MG63 (cell line): ENCODE measurements around the gene C16orf78. TPM values are rescaled to one million over a fixed set of nuclear protein-coding genes. Genes with fewer than 3 reads are reported as not detected.

Source experiments
- DNase-seq: peaks from one replicate; pipeline ENCODE4 v3.0.0-alpha.2; 2020
- H3K27me3 ChIP-seq: fragments of 250-450 bp; sonication (Bioruptor Pico); 2 replicates; pipeline ENCODE4 v1.5.1; 2020; ENCODE audit warnings: mild to moderate bottlenecking, moderate library complexity
- H3K36me3 ChIP-seq: fragments of 250-450 bp; sonication (Bioruptor Pico); 2 replicates; pipeline ENCODE4 v1.5.1; 2020; ENCODE audit warnings: mild to moderate bottlenecking, moderate library complexity
- H3K4me3 ChIP-seq: fragments of 250-450 bp; sonication (Bioruptor Pico); 2 replicates; pipeline ENCODE4 v1.5.1; 2020; ENCODE audit warnings: mild to moderate bottlenecking, moderate library complexity
- H3K9me3 ChIP-seq: fragments of 250-450 bp; sonication (Bioruptor Pico); 2 replicates; pipeline ENCODE4 v1.5.1; 2020; ENCODE audit warnings: mild to moderate bottlenecking, moderate library complexity
- total RNA-seq: library from RNA; depleted of rRNA; stranded (reverse); fragments of >200 nt; shearing (Covaris generic); gene quantifications from 2 replicates; pipeline ENCODE4 v1.2.3, GENCODE V29; 2014; ENCODE audit warnings: low replicate concordance; rRNA removed

Gene C16orf78, protein sequence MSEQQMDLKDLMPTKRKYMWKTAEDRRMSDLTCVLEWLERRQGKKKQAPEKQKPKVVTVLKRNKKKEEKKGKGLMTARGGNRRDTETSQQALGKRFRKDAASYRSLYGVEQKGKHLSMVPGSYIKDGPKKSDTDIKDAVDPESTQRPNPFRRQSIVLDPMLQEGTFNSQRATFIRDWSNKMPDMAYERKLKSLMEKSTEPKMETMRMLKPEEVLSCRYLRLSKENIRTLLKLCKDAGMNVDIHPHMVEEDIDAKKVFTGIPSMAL
- total RNA-seq, result not detected in 2 replicates

DNA sequence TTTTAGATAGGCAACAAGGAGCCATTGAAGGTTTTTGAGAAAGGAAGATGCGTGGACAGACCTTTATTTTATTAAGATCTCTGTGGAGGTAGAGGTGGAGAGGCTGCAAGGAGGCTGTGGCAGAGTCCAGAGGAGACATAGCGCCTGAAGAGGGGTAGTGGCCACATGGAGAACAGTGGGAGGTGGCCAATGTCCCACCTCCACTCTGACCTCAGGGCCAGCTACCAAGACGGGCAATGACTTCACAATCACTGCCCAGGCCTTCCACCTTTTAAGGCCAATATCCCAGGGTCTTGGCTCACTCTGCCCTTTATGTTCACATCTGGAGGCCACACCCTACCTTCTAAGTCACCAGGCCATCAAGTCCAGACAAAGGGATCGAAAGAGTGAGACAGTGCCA, at the start of gene C16orf78:
TSS of gene C16orf78 (plus strand) at position 301 of the 400 bp plus-strand sequence. CDS start 136 bp downstream, outside the sequence.
- Histone ChIP-seq H3K4me3 (no peak within 1 kb of the TSS), H3K9me3 (no peaks in the 10 kb centered on the region), H3K36me3 (no peaks in the 10 kb centered on the region), H3K27me3 (no peaks in the 10 kb centered on the region)
- no peak for DNase-seq

DNA sequence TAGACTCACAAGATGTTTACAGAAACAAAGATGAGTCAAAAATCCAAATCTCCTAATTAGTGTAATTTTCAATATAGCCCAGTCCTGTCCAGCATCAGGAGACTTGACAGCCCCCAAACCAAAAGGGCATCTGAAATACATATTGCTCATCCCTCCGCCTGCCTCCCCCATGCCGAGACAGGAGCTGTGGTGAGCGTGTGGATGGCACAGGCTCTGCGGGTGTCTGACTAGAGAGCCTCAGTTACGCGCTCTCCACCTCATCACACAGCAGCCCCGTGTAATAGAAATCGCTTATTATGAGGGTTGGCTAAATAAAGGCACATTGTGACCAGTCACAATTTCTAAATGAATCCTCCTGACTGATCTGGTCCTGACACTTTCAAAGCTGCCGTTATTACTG, 48.9 kb upstream of the C16orf78 start:
- H3K27me3 ChIP-seq, result no peaks in the 10 kb centered on the region
- no peaks in the 10 kb centered on the region for H3K36me3 ChIP-seq
- H3K9me3 ChIP-seq, result no peaks in the 10 kb centered on the region
- H3K4me3 ChIP-seq, result no peak overlapping the region
- DNase-seq, result no peak

DNA sequence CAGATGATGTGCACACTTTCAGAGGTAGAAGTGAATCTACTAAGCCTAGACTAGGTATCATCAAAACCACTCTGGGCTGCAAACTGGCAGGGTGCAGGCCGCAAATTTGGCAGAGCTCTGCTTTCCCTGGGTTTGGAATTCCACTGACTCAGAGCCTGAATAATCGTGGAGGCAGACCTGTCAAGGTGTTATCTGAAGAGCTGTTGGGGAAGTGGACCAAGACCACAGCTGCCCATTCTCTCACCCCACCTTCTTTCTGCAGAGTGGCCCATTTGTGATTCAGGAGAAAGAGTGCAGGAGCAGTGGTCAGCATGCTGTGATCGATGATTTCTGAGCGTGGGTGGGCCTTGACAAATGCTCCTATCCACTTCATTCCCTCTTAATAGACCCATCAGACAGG, 46.1 kb upstream of the C16orf78 start:
- no peaks in the 10 kb centered on the region for H3K36me3 ChIP-seq
- DNase-seq, result no peak
- no peaks in the 10 kb centered on the region for H3K9me3 ChIP-seq
- H3K4me3 ChIP-seq, result no peak overlapping the region
- no peaks in the 10 kb centered on the region for H3K27me3 ChIP-seq

DNA sequence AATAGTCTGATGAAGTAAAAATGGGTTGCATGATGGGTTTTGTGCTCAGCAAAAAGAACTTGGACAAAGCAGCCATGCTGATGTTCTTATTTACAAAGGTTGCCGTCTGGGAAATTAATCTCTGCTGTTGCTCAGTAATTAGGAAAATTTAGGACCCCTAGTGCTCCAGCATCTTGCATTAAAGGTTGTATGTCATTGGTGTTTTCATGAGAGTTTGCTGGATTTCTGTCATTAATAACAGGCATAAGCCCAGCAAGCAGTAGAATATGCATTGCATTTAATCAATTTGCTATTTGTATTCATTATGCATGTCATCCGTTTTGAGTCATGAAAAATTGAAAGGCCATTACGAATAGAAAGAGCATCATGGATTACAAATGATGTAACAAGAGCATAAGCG, 45.3 kb upstream of the C16orf78 start:
- no peaks in the 10 kb centered on the region for H3K9me3 ChIP-seq

DNA sequence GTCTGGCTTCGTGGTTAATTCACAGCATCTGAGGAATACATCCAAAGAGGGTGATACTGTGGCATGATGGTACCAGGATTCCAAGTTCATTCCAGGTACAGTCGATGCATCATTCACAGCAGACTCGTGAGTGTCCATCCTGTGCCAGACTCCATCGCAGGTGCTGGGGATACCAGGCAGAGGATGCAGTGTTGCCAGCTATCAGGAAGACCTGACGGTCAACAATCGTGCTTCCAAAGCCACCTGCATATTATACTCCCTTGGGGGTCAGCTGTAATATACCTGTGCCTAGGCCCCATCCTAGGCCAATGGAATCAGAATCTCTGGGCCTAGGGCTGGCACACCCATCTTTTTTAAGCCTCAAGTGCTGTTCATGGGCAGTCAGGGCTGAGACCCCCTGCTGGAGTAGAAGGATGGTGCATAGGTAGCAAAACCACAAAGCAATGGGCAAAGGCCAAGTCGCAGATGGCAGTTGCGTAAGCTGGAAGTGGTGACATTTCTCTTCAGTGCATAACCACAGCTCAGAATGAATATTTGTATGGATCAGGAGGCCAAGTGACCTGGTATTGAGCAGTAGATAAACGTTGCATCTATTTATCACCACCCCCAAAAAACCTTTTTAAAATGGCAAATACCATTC, 42.9 kb upstream of the C16orf78 start:
- no peaks in the 10 kb centered on the region for H3K36me3 ChIP-seq
- H3K4me3 ChIP-seq, result no peak overlapping the region
- no peaks in the 10 kb centered on the region for H3K27me3 ChIP-seq
- no peak for DNase-seq
- no peaks in the 10 kb centered on the region for H3K9me3 ChIP-seq

More for the DNA sequence above, 45.3 kb upstream of the C16orf78 start:
- Histone ChIP-seq H3K27me3 (no peaks in the 10 kb centered on the region), H3K4me3 (no peak overlapping the region), H3K36me3 (no peaks in the 10 kb centered on the region)
- DNase-seq, result no peak

DNA sequence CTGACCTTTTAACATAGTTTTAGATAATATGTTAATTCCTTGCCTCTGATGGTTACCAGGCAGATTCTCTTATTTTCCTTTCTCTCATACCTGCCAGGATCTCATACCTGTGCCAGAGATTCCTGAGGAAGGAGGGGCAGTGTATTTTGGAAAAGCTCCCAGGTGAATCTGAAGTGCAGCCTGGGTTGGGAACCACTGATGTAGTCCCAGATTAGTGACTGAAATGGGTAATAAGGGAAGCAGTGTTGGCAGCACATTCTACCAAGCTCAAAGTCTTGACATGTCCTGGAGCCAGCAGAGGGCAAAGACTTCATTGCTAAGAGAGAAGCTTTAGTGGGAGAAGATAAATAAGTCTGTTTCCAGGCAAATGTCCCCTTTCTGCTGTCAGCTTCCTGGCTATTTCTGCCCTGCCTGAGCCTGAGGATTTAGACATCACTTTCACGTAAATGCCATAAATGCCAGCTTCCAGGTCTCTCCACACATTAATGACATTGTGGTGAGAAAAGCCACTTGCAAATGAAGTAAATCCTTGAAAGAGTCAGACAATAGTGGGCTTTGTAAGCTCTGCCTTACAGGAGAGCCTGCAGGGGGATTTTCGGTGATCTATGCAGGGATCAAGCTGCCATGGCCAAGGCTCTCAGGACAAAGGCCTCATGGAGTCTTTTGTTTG, 40.9 kb upstream of the C16orf78 start:
- Histone ChIP-seq H3K36me3 (no peaks in the 10 kb centered on the region), H3K4me3 (no peak overlapping the region), H3K27me3 (no peaks in the 10 kb centered on the region), H3K9me3 (no peaks in the 10 kb centered on the region)
- no peak for DNase-seq

DNA sequence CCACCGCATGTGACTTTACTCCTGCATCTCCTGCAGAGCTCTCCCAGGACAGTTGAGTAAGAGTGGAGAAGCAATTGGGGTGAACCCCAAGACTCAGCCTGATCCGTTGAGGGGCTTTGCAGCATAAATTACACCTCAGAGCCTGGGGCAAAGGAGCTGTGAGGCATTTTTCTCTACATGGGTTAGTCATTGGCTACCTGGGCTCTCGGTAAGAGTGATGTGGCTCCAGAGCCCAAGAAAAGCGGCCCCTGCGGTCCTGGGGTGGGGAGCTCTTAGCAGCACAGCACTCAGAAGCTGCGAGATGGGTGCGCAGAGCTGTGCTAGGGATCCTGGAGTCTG, 40.4 kb upstream of the C16orf78 start:
- H3K4me3 ChIP-seq, result no peak overlapping the region
- H3K9me3 ChIP-seq, result no peaks in the 10 kb centered on the region
- no peaks in the 10 kb centered on the region for H3K27me3 ChIP-seq
- DNase-seq, result no peak
- H3K36me3 ChIP-seq, result no peaks in the 10 kb centered on the region

DNA sequence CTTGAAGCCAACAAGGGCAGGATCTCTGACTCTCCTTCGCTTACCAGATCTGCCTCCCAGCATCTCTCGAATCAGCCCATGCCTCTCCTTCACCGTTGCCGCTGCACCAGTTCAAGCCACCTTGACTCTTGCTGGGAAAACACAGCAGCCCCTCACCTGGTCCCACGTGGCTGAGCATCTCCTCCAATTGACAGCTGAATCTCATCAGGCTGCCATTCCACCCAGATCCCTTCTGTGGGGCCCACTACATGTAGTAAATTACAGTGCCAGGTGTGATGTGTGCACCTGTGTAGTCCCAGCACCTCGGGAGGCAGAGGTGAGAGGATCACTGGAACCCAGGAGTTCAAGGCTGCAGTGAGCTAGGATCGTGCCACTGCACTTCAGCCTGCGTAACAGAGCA, 37.8 kb upstream of the C16orf78 start:
- no peak for DNase-seq
- no peaks in the 10 kb centered on the region for H3K36me3 ChIP-seq
- no peaks in the 10 kb centered on the region for H3K27me3 ChIP-seq
- H3K4me3 ChIP-seq, result no peak overlapping the region
- no peaks in the 10 kb centered on the region for H3K9me3 ChIP-seq

DNA sequence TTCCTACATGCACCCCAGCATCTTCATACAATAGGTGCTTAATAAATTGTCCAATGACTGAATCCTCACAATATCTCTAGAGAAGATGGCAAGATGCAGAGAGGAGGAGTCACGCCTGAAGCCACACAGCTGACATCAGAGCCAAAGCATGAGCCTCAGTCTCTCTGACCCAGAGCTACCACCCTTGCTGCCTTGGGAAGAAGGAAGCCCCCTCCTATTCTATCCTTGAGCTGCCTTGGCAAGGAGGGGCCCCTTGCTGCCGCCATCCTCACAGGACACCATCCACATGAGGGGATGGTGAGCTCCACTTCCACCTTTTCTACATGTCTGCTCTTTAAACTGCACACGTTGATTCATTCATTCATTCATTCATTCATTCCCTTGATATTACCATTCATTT, 37.0 kb upstream of the C16orf78 start:
- no peak for DNase-seq
- no peak overlapping the region for H3K4me3 ChIP-seq
- H3K9me3 ChIP-seq, result no peaks in the 10 kb centered on the region
- no peaks in the 10 kb centered on the region for H3K36me3 ChIP-seq
- H3K27me3 ChIP-seq, result no peaks in the 10 kb centered on the region

DNA sequence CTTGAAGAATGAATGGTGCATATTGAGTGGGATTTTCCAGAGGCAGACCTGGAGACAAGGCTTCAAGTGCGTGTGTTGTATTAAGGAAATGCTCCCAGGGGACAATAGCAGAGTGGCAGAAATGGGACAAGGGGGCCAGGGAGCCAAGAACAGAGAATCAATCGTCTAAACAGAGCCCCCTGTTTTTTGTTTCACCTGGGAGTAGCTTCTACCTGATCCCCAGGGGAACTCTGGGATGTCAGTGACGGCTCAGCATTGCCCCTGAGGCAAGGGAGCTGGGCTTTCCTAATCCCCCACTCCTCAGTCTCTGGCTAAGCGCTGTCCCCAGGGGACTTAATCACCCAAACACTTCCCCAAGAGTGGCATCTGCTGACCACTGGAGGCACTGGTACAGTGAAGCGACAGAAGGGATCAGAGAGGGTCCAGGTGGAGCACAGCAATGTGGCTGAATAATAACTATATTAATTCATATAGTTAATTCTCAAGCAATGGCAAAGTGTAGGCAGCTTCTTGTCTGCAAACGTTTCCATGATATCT, 35.7 kb upstream of the C16orf78 start:
- Histone ChIP-seq H3K27me3 (no peaks in the 10 kb centered on the region), H3K36me3 (no peaks in the 10 kb centered on the region), H3K4me3 (no peak overlapping the region), H3K9me3 (no peaks in the 10 kb centered on the region)
- DNase-seq, result no peak

DNA sequence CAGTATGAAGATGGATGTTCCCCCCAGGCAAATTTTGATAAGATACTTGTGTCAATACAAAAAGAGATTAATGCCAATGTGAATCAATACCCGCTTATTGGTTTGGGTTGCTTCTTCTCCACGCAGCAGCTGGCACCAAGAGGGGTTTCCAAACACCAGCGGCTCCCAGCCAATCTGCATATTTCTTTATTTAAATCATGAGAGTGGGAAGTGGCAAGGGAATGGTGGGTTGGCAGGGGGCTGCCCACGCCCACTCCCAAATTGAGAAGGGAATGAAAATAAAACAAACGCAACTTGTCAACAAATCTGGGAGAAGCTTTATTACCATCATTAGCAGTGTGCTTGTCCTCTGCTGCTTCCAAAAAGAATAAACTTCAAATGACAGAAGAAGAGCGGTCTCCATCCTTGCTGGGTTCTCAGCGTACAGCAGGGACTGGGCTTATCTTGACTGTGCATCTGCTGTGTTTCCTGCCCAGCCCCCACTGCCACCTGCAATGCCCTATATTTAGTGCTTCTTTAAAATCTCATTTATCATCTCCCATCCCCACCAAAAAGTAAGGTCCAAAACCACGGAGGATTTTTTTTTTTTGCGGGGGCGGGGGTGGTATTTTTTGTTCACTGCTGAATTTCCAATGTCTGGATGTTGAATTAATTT, 34.9 kb upstream of the C16orf78 start:
- Histone ChIP-seq H3K27me3 (no peaks in the 10 kb centered on the region), H3K4me3 (no peak overlapping the region), H3K9me3 (no peaks in the 10 kb centered on the region), H3K36me3 (no peaks in the 10 kb centered on the region)
- no peak for DNase-seq

DNA sequence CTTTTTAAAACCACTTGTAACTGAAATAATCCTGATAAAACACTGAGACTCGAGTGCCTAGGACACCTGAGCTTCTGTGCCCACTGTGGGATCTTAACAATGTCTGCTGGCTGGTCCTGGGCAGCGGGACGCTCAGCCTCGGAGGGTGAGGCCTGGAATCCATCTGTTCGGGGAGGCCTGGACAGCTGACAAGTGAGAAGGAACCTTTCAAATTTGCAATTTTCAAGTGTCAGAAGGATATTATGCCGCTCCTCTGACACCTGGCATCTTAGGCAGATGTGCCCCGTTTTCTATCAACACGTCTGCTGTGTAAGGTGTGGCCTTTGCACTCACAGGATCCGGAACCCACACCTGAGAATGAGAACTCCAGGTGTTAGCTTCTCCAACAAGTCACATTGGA, 33.1 kb upstream of the C16orf78 start:
- no peaks in the 10 kb centered on the region for H3K9me3 ChIP-seq
- H3K36me3 ChIP-seq, result no peaks in the 10 kb centered on the region
- no peak overlapping the region for H3K4me3 ChIP-seq
- no peak for DNase-seq
- no peaks in the 10 kb centered on the region for H3K27me3 ChIP-seq

DNA sequence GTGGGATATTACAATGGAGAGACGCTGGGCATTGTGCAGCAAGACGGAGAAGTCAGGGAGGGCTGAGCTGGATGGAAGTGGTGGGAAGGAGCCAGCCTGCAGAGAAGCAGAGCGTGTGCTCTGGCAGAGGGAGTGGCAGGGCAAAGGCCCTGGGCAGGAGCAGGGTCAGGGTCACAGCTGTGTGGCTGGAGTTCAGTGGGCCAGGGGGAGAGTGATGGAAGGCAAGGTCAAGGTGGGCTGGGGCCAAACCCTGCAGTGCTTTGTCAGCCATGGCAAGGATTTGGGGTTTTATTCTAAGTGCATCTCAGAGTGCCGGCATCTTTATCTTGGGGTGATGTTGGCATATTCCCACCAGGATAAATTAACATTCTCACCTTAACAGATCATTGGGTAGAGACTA, 31.9 kb upstream of the C16orf78 start:
- no peaks in the 10 kb centered on the region for H3K36me3 ChIP-seq
- no peak overlapping the region for H3K4me3 ChIP-seq
- no peaks in the 10 kb centered on the region for H3K27me3 ChIP-seq
- H3K9me3 ChIP-seq, result no peaks in the 10 kb centered on the region
- no peak for DNase-seq

DNA sequence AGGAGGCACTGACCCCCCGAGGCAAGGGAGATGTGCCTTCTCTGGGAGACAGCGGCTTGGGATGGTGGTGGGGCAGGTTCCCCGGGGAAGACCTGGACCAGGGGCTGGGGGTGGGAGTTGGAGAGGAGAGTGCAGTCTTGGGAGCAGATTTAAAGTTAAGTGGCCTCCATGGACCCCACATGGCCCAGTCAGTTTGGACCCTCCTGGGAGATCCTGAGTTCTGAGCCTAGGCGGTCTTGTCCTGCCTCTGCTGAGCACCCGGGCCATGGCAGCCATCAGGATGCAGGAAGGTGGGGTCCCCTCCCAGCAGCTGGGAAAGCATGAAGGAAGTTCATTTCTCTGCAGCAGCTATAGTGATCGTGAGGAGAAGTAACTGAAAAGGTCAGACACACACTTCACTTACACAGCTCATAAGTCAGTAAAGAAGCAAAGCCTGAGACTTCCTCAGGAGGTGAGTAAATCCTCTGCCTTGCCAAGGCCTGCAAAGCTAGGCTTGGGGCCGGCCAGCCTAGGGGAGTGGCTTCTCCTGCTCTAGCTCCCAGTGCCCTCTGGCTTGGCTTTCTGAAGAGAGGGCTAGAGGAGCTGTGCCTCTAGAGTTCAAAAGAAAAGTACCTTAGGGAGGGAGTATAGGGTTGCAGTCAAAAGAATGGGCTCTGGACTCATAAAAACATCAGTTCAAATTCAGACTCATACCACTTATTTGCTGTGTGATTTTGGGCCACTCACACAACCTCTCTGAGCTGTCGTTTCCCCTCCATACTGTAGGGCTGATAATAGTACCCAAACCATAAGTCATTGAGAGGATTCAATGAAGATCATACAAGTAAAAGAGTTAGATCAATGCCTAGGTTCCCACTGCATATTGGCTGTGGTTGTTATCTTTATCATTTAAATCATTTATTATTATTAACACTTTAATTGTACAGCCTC, 31.0 kb upstream of the C16orf78 start:
- Histone ChIP-seq H3K36me3 (no peaks in the 10 kb centered on the region), H3K9me3 (no peaks in the 10 kb centered on the region), H3K27me3 (no peaks in the 10 kb centered on the region), H3K4me3 (no peak overlapping the region)
- DNase-seq, result no peak

DNA sequence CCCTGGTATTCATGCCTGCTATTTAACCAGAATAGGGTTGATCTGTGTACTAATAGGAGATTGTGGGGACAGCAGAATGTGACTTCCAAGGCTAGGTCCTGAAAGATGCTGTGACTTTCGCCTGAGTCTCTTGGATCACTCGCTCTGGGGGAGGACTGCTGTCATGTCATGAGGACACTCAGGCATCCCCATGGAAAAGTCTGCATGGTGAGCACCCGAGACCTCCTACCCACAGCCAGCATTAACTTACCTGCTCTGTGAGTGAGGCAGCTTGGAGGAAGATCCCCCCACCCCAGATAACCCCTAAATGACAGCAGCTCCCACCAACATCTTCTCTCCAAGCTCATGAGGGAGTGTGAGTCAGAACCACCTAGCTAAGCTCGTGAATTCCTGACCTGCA, 30.3 kb upstream of the C16orf78 start:
- no peaks in the 10 kb centered on the region for H3K27me3 ChIP-seq
- no peaks in the 10 kb centered on the region for H3K9me3 ChIP-seq
- H3K36me3 ChIP-seq, result no peaks in the 10 kb centered on the region
- H3K4me3 ChIP-seq, result no peak overlapping the region
- DNase-seq, result no peak

DNA sequence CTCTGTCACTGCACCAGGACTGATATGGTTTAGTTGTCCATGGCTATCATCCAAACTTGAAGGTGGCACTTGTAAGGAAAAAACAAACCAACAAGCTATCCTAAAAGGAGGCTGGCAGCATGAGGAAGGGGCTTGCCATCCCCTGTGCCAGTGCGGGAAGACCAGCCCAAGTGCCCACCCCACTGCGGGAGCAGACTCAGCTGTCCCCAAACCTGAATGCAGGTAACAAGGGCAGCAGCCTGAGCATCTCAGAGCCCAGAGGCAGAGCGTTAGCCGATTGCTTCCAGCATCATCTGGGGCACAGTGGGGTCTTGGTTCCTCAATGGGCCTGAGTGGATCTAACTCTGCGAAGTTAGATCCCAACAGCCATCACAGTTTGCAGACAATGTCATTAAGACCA, 29.2 kb upstream of the C16orf78 start:
- Histone ChIP-seq H3K4me3 (no peak overlapping the region), H3K27me3 (no peaks in the 10 kb centered on the region), H3K36me3 (no peaks in the 10 kb centered on the region), H3K9me3 (no peaks in the 10 kb centered on the region)
- DNase-seq, result no peak
